Hematopoietic multipotent progenitor cell (in vitro differentiated cells): ENCODE data around the gene DISP2. TPM values are rescaled to one million over a fixed set of nuclear protein-coding genes. Genes with fewer than 3 reads are reported as not detected.

ENCODE experiments used
- DNase-seq, 3 donors: peaks; one replicate each; pipeline ENCODE4 v3.0.0-alpha.2; 2011 to 2015; ENCODE audit warnings: low read depth in 2 of 3, low spot score in 2 of 3
- total RNA-seq: library from RNA; depleted of rRNA; stranded (reverse); fragments of >200 nt; gene quantifications from one replicate; pipeline ENCODE4 v1.2.3, GENCODE V29; 2012

Gene DISP2, protein sequence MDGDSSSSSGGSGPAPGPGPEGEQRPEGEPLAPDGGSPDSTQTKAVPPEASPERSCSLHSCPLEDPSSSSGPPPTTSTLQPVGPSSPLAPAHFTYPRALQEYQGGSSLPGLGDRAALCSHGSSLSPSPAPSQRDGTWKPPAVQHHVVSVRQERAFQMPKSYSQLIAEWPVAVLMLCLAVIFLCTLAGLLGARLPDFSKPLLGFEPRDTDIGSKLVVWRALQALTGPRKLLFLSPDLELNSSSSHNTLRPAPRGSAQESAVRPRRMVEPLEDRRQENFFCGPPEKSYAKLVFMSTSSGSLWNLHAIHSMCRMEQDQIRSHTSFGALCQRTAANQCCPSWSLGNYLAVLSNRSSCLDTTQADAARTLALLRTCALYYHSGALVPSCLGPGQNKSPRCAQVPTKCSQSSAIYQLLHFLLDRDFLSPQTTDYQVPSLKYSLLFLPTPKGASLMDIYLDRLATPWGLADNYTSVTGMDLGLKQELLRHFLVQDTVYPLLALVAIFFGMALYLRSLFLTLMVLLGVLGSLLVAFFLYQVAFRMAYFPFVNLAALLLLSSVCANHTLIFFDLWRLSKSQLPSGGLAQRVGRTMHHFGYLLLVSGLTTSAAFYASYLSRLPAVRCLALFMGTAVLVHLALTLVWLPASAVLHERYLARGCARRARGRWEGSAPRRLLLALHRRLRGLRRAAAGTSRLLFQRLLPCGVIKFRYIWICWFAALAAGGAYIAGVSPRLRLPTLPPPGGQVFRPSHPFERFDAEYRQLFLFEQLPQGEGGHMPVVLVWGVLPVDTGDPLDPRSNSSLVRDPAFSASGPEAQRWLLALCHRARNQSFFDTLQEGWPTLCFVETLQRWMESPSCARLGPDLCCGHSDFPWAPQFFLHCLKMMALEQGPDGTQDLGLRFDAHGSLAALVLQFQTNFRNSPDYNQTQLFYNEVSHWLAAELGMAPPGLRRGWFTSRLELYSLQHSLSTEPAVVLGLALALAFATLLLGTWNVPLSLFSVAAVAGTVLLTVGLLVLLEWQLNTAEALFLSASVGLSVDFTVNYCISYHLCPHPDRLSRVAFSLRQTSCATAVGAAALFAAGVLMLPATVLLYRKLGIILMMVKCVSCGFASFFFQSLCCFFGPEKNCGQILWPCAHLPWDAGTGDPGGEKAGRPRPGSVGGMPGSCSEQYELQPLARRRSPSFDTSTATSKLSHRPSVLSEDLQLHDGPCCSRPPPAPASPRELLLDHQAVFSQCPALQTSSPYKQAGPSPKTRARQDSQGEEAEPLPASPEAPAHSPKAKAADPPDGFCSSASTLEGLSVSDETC (N-terminal part only)
- total RNA-seq, result 0.54 TPM

DNA sequence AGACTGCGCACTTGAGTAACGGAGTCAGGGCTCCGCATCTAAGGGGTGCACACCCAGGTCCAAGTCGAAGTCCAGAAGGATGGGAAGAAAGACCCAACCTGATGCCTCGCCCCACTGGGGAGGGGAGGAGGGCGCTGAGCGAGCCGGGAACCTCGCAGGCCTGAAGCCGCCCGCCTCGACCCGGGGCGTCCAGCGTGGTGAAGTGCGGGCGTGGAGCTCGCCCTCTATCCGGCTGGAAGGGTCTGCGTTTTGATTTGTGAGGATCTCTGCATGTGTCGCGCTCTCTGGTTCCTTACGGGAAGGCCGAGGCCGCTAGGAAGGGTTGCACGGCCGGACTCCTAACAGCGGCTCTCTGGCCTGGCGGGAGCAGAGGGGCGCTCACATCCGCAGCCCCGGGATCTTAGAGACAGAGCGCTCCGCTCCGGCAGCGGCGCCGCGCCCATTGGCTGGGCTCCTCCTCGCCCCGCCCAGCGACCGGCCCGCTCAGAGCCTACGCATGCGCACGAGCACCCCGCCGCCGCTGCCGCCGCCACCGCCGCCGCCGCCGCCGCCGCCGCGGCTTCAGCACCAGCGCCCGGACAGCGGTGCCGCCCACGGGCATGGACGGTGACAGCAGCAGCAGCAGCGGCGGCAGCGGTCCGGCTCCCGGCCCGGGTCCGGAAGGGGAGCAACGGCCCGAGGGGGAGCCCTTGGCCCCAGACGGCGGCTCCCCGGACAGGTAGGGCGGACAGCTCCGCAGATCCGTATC, at the start of gene DISP2:
DISP2 (plus strand) TSS at position 497 of the 748 bp plus-strand sequence; CDS start at position 600, 103 bp downstream.
- peak; percentile 77 to 89 (median 83) for DNase-seq

DNA sequence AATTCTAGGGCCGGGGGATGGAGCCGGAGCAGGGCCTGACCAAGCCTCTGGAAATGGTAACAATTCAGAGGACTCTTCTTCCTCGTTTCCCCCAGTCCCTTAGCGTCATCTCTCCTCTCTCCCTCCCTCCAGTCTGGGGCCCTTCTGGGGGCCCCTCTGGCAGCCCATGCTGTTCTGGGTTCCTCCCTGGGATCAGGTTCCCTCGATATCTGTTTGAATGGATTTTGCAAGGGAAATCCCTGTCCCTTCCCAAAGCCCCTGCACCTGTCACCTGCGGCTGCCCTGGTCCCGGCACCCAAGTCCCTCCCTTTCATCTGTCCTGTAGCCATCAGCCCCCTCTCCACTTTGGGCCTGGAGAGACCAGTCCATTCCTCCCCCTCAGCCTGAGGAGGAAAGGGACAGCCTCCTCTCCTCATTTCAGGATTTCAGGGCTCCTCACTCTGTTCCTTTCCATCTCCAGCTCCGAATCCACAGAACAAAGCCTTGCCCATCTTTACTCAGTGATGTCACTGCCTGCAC, 48.6 kb upstream of the DISP2 start:
- no peak for DNase-seq

DNA sequence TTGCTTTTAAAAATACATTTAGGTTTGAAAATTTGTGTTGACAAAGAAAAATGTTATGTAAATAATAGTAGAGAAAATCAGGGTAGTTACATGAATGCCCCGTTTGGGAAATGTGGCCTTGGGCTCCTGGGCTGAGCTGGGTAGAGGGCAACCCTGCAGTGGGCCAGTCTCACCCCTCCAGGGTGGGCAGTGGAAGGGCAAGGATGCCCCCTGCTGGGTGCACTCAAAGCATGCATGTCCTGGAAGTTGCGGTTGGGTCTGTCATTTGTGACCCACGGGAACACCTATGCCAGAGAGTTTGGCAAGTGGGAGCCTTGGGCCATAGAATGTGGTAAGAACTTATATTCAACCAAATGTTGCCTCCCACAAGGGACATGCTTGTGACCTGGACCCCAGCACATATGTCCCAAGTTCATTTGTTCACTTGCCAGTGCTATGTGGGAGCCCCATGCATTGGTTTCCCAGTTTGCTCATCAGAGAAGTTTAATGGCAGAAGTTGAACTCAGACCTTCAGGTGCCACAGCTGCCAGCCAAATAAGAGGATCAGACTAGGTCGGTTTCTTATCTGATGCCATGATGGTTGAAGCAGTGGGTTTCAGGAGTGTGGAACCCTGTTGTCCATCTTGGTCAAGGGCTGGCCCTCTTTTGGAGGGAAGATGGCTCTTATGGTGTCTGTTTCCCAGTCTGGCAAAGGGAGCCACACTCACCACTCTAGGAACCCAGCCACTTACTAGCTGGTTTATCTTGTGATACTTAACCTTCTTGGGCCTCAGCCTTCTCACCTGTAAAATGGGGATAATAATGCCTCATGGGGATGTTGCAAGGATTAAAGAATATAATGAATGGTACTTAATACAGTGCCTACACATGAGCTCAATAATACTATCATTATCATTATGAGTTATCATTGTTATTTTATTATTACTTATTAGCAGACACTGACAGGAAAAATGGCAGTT, 47.7 kb upstream of the DISP2 start:
- DNase-seq, result peak in 2 of 3 donors; percentile 77 to 86

DNA sequence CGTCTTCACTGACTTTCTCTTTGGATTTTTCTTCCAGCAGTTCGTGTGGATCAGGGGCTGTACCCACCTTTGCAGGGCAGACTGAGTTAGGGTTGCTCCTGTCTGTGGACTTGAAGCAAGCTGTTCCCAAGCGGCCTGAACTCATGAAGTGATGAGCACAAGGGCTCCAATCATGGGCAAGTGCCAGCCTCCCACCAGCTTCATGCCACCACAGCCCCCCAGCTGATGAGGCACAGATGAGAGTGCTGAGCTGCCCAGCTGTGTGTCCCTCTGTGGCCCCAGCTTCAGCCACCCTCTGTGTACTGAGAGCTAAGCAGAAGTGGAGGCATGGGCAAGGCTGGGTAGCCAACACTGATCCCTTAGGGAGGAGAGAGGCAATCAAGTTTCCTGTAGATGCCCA, 47.0 kb upstream of the DISP2 start:
- no peak for DNase-seq

DNA sequence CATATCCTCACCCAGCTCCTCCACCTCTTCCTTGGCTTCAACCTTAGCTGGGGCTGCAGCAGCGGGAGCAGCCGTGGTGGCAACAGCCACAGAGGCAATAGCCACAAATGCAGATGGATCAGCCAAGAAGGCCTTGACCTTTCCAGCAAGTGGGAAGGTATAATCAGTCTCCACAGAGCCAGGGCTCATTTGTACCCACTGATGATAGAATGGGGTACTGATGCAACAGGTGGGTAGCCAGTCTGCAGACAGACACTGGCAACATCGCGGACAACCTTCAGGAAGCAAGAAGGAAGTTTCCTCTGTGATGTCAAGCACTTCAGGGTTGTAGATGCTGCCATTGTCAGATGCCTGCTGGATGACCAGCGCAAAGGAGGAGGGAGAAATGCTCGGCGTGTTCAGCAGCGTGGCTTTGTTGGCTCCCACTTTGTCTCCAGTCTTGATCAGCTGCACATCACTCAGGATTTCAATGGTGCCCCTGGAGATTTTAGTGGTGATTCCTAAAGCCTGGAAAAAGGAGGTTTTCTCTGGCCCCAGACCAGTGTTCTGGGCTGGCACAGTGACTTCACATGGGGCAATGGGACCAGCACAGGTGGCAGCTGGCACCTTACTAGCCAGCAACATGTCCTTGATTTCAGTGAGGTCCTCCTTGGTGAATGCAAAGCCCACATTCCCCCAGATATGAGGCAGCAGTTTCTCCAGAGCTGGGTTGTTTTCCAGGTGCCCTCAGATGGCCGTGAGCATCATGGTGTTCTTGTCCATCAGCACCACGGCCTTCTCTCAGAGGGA, 45.5 kb upstream of the DISP2 start:
- DNase-seq, result no peak

DNA sequence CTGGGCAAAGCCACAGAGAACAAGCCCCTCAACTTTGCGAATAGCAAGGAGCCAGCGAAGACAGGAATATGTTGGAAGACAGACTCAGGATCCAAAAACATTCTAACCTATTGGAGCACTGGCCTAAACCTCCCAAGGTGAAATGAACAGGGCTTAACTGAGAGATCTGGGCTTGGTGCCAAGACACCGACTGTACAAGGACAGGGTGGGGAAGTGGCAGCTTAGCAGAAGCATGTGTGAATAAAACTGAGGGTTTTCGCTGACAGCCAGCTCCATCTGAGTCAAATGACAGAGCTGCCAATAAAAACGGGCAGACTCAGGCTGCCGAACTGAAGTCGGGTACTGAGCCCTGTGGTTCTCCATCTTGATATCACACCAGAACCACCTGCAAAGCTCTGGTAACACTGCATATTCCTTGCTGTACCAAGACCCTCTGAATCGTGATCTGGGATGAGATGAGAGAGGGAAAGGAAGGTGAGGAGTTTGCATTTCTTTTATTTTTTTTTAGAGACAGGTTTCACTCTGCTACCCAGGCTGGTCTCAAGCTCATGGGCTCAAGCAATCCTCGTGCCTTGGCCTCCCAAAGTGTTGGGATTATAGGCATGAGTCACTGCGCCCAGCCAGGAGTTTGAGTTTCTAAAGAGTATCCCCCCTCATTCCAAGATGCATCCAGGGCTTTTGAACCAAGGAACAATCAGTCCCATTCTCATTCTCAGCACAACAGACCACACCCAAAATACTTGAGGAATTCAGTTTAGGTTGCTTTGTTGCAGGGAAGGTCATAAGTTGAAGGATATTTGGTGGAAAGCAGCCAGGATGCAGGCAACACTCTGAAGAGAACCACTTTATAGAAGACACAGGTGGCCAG, 44.3 kb upstream of the DISP2 start:
- peak in 2 of 3 donors; percentile 83 to 92 for DNase-seq

DNA sequence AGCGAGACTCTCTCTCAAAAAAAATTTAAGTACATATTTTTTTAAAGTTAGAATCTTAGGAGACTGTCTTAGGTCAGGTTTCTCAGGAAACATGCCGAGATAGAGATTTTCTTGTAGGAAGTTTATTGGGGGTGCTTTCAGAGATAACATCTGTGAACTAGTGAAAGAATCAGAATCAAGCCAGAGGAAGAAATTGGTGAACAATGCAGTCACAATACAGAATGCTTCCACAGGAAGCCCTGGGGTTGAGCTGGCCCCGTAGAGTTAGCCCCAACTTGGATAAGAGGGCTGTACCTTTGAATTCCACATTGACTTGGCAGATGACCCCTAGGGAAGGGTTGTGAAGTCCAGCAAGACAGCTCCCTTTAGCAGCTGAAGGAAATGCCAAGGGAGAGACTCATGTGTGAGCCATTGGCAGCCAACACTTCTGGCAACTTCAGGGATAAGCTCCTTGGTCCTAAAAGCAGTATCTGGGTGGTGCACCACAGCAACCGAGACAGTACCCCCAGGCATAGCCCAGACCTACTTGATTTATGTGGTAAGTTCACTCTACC, 43.2 kb upstream of the DISP2 start:
- no peak for DNase-seq

DNA sequence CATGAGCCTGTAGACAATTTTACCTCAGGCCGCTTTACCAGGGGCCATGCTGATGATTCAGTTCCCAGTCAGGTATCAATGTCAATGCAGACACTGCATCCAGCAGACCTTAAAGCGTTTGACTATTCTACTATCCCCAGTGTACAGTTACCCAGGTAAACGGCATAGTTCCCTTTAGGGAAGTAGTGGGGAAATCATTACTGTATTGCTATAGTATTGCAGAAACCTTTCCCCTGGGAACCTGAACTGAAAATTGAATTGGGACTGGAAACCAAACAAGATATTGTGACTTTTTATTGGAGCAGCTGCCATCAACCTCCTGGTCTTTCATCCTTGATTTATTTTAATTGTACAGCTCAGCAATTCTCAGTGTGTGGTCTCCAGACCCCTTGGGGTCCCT, 41.1 kb upstream of the DISP2 start:
- no peak for DNase-seq

DNA sequence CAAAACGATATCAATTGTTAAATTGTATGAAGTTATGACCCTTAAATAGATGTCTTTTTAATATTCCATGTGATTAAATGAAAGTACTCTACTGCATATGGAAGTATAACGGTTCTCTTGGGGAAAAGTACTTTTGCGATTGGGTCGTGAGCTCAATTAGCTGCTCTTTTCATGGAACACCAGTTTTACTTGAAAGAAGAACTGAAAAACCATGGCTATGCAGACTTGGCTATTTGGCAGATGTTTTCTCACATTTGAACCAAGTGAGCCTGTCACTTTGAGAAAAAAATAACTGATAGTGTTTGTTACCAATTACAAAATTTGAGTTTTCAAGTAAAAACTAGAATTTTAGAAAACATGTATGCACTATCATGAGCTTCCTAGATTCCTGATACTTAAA, 40.4 kb upstream of the DISP2 start:
- no peak for DNase-seq

DNA sequence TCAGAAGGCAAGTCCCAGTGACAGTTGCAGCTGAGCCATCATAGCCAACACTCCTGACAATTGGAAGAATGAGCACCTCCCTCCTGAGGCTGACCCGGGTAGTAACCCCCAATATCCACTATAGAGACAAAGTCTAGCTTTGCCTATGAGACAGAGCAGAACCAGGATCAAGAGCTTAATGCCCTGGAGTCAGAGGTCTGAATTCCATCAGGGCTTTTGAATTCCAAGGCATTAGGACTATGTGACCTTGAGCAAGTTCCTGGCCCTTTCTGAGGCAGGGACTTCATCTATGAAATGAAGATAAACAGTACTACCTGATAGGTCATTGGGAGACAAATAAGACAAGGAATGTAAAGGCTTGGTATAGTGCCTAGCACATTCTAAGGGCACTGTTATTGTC, 37.6 kb upstream of the DISP2 start:
- no peak for DNase-seq

DNA sequence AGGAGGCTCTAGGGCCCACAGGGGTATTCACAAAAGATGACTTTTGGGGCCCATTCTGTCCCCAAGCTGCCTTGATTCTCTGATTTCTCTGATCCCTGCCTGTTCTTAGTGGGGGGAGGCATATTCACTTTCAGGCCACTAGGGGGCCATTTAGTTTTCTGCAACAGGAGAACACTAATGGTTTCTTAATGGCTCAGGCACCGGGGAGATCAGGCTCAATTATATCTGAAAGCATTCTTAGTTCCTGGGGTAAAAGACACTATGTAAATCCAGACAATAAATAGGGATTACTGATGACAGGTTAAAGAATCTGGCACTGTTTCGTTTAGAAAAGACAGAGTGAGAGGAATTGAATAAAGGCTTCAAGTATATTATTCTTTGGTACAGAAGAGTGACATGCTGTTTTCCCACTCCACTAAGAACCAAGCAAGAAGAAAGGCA, 37.1 kb upstream of the DISP2 start:
- peak in 1 of 3 donors; percentile 82 for DNase-seq

DNA sequence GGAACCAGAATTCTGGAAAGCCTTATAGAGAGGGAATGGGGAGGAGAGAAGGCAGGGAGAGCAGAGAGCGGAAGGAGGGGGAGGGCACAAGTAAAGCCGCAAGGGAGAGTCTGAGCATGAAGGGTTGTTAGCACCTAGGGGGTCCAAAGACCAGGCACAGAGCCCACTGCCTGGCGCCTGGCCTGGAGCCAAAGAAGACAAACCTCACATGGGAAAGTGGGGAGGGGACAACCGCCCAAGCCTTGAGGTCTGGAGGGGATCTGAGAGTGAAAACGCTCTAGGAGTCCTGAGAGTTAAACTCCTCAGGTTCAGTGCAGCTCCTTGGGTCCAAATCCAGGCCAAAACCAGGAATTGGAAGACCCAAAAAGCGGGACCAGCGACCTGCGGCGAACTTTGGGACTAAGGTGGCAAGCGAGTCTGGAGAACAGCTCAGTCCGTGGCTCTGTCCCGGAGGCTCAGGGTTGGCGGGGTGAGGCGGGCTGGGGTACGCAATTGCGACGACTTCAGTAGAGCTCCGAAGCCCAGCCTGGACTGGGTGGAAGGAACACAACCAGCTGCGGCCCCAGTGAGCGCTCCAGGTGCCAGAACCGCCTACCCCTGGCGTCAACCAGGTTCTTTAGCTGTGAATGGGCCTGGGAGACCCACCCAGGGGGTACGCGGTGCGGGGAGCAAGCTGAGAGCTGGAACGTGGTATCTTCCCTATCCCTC, 35.3 kb upstream of the DISP2 start:
- DNase-seq, result no peak

DNA sequence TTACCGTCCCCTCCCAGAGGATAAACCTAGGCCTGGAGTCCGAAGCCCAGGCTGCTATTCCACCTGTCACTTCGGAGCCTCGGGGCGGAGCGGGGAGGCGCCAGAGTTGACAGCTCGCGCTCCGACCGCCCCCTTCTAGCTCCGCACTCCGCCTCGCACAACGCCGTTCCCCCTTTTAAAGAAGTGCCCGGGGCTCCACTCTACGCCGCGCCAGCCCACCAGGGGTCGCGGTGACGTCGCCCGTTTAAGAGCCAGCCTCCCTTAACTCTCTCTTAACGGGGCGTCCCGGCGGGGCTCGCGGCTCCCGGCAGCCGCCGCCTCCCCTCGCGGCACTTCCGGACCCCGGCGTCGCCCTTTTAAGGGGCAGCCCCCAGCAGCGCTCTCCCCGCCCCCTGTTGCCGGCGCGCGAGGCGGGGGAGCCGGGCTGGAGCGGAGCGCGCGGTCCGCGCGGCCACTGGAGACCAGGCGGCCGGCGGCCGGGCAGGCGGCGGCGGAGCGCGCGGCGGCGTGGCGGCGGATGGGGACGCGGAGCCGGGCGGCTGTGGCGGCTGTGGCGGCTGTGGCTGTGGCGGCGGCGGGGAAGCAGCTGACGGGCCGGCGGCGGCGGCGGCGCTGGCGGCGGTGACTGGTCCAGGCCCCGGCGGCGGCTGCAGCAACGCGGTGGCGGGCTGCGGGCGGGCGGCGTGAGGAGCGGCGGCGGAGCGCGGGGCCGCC, 34.6 kb upstream of the DISP2 start, which contains the start of gene INAFM2:
INAFM2 (plus strand) TSS at position 454 of the 714 bp plus-strand sequence. CDS start 364 bp downstream, outside the sequence.
- peak; percentile 81 to 98 (median 96) for DNase-seq

DNA sequence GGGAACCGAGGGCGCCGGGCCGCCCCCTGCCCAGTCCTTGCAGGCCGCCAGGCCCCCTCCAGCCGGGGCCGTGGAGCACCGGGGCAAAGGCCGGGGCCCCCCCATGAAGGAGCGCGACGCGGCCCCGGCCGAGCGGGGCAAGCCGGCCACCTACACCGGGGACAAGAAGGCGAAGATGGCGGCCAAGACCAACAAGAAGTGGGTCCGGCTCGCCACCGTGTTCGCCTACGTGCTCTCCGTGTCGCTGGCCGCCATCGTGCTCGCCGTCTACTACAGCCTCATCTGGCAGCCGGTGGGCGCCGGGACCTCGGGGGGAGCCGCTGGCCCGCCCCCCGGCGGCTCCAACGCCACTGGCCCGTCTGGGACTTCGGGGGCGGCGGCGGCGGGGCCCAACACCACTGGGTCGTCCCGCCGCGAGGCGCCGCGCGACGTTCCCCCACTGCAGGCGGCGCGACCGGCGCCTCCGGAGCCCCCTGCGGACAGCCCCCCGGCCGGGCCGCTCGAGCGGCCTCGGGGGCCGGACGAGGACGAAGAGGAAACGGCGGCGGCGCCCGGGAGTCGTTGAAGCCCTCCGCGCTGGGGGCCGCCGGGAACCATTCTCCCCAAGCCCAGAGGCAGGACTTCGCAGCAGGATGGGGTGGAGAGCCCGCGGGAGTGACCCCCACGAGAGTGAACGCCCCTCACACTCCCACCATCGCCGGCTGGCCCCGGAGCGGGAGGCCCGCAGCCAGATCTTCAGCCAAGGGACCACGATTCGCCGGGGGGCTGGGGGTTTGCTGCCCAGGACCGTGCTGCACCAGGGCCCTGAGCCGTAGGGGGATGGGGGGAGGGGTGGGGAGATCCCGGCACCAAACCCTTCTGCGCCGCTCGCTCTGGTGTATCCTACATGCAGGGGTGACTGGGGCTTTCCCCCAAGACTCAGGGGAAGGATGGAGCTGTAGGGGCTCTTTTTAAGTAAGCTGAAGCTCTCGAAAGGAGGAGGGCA, 33.8 kb upstream of the DISP2 start:
- DNase-seq, result no peak
